Measurements from ENCODE around the gene NAPA. TPM values are rescaled to one million over a fixed set of nuclear protein-coding genes. Genes with fewer than 3 reads are reported as not detected.

Gene NAPA
- total RNA-seq, 1 donor from 2014 or later, result 80.0 TPM

DNA sequence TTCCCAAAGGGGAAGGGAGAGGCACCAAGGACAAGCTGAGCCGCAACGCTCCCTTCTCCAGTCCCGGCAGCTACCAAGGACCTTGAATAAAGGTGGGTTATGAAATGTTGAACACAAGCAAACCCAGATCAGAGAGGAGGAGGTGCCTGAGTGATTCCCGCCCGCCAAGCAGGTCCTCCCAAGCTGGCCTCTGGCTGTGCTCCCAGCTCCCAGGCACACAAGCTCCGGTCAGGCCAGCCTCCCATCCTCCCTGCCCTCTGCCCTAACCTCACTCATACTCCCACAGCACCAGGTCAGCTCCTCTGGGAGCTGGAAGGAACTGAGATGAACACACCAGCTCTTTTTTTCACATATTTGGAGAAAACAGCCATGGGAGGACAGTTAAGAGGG is 3.7 kb downstream of the NAPA start:
- no peaks in the 10 kb centered on the region for H3K36me3 Mint-ChIP-seq (ENCODE audit: insufficient read depth)
- no peak overlapping the region for H3K4me3 Mint-ChIP-seq (ENCODE audit: low read depth)
- TF ChIP-seq, protein P1, sequence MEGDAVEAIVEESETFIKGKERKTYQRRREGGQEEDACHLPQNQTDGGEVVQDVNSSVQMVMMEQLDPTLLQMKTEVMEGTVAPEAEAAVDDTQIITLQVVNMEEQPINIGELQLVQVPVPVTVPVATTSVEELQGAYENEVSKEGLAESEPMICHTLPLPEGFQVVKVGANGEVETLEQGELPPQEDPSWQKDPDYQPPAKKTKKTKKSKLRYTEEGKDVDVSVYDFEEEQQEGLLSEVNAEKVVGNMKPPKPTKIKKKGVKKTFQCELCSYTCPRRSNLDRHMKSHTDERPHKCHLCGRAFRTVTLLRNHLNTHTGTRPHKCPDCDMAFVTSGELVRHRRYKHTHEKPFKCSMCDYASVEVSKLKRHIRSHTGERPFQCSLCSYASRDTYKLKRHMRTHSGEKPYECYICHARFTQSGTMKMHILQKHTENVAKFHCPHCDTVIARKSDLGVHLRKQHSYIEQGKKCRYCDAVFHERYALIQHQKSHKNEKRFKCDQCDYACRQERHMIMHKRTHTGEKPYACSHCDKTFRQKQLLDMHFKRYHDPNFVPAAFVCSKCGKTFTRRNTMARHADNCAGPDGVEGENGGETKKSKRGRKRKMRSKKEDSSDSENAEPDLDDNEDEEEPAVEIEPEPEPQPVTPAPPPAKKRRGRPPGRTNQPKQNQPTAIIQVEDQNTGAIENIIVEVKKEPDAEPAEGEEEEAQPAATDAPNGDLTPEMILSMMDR (IDR thresholded peaks at IDR 0.05; ENCODE audit: unreplicated experiment), result no peak

DNA sequence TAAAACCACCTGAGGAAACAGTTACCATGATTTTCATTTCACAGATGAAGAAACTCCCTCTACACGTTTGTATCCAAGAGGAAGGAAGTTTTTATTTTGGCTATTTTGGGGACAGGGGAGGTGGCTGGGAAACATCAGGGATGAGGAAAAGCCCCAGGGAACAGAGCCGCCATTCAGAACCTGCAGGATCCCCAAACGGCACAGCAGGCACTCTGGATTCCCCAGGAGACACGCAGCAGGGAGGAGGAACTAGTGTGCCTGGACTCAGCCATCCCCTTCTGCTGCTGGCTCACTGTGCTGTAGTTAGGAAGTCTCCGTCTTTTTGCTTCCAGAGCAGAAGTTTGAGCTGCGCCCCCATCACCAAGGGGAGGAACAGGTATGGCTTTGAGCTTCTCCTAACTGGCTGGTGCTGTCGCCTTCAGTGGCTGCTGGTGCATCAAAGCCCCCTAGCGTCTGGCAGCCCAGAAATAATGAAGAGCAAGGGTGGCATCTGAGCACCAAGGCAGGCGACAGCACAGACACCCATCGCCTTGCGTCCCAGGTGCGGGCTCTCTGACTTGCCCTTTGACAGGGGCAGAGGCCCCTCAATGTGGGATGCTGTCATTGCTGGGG is 4.2 kb downstream of the NAPA start:
- Mint-ChIP-seq H3K9me3 (ENCODE audit: low read depth) (no peaks in the 10 kb centered on the region), H3K27me3 (no peaks in the 10 kb centered on the region)

More for the DNA sequence above, 3.7 kb downstream of the NAPA start:
- H3K27ac Mint-ChIP-seq, result no peak overlapping the region
- H3K4me1 Mint-ChIP-seq (ENCODE audit: low read depth), result peaks cover 33% of the 10 kb centered on the region
- no peak for DNase-seq (ENCODE audit: low spot score, unreplicated experiment)
- H3K9me3 Mint-ChIP-seq (ENCODE audit: low read depth), result no peaks in the 10 kb centered on the region
- no peaks in the 10 kb centered on the region for H3K27me3 Mint-ChIP-seq

DNA sequence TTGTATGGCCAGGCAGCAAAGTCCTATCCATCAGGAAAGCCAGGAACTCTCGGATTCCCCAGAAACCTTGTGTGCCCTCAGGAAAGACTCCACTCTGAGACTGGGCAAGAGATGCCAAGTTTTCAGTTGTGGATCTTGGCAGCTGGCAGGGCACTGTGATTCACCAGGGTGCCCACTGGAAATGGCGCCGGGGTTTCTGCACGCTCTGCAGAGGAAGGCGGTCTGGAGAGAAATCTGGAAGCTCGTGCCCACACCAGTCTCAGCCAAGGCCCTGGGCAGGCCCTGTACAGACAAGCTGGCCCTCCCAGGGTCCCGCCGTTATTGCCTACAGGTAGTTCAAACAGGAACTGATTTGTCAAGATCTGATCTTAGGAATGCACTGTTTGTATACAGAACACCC is 4.9 kb downstream of the NAPA start:
- Mint-ChIP-seq H3K4me1 (ENCODE audit: low read depth) (peaks cover 33% of the 10 kb centered on the region), H3K27me3 (no peaks in the 10 kb centered on the region), H3K36me3 (ENCODE audit: insufficient read depth) (no peaks in the 10 kb centered on the region), H3K4me3 (ENCODE audit: low read depth) (peak overlapping the region; percentile 3), H3K27ac (no peak overlapping the region), H3K9me3 (ENCODE audit: low read depth) (no peaks in the 10 kb centered on the region)
- TF ChIP-seq, protein P1 (IDR thresholded peaks at IDR 0.05; ENCODE audit: unreplicated experiment), result no peak
- DNase-seq (ENCODE audit: low spot score, unreplicated experiment), result no peak

More for the DNA sequence above, 4.2 kb downstream of the NAPA start:
- Mint-ChIP-seq H3K4me1 (ENCODE audit: low read depth) (peaks cover 33% of the 10 kb centered on the region), H3K4me3 (ENCODE audit: low read depth) (peak overlapping the region; percentile 3), H3K27ac (no peak overlapping the region), H3K36me3 (ENCODE audit: insufficient read depth) (no peaks in the 10 kb centered on the region)
- TF ChIP-seq, protein P1 (IDR thresholded peaks at IDR 0.05; ENCODE audit: unreplicated experiment), result no peak
- DNase-seq (ENCODE audit: low spot score, unreplicated experiment), result no peak

DNA sequence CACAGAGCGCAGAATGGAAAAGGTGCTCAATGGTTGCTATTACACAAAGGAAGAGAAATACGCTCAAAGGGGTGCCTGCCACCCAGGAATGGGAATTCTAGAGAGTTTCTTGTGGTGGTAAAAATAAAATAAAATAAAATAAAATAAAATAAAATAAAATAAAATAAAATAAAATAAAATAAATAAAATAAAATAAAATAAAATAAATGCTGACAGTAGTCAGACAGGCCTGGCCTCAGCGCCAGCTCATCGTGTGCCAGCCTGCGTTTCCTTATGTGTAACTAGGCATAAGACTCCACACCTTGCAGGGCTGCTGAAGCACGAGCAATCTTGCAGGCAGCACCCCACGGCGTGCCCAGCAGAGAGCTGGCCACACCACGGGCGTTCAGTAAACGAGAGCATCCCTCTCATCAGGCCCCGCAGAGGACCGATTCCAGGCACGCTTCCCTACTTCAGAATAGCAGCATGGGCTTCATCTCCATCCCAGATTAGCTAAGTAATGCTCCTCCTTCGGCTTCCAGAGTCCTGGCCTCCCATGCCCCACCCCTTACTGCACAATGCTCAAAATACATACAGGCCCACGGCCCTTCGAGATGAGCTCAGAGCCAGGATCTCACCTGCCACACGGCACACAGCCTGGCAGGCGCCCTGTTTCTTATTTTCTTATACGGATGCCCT is 5.6 kb downstream of the NAPA start:
- H3K36me3 Mint-ChIP-seq (ENCODE audit: insufficient read depth), result no peaks in the 10 kb centered on the region
- TF ChIP-seq, protein P1 (IDR thresholded peaks at IDR 0.05; ENCODE audit: unreplicated experiment), result no peak
- DNase-seq (ENCODE audit: low spot score, unreplicated experiment), result no peak
- H3K4me1 Mint-ChIP-seq (ENCODE audit: low read depth), result peaks cover 28% of the 10 kb centered on the region
- H3K27me3 Mint-ChIP-seq, result no peaks in the 10 kb centered on the region
- H3K9me3 Mint-ChIP-seq (ENCODE audit: low read depth), result no peaks in the 10 kb centered on the region
- peak overlapping the region; percentile 64 for H3K27ac Mint-ChIP-seq
- no peak overlapping the region for H3K4me3 Mint-ChIP-seq (ENCODE audit: low read depth)

DNA sequence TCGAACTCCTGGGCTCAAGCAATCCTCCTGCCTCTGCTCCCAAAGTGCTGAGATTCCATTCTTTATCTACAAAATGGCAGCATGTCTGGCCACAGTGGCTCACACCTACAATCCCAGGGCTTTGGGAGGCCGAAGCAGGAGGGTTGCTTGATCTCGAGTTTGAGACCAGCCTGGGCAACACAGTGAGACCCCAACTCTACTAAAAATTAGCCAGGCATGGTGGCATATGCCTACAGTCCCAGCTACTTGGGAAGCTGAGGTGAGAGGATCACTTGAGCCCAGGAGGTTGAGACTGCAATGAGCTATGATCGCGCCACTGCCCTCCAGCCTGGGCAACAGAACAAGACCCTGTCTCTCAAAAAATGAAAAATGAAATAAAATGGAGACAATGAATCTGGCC is 6.1 kb downstream of the NAPA start:
- H3K36me3 Mint-ChIP-seq (ENCODE audit: insufficient read depth), result no peaks in the 10 kb centered on the region
- H3K27ac Mint-ChIP-seq, result no peak overlapping the region
- H3K27me3 Mint-ChIP-seq, result no peaks in the 10 kb centered on the region
- no peak overlapping the region for H3K4me3 Mint-ChIP-seq (ENCODE audit: low read depth)
- H3K4me1 Mint-ChIP-seq (ENCODE audit: low read depth), result peaks cover 22% of the 10 kb centered on the region
- TF ChIP-seq, protein P1 (IDR thresholded peaks at IDR 0.05; ENCODE audit: unreplicated experiment), result no peak
- no peak for DNase-seq (ENCODE audit: low spot score, unreplicated experiment)
- H3K9me3 Mint-ChIP-seq (ENCODE audit: low read depth), result no peaks in the 10 kb centered on the region

Measured in progenitor cell of endocrine pancreas (in vitro differentiated cells).